Chondrocyte (in vitro differentiated cells): Measurements from ENCODE around the gene CMSS1. TPM values are rescaled to one million over a fixed set of nuclear protein-coding genes. Genes with fewer than 3 reads are reported as not detected.

ENCODE experiments used
- DNase-seq: peaks from one replicate; pipeline ENCODE4 v3.0.0; 2021; ENCODE audit warnings: mixed read lengths, low spot score
- H3K27ac Mint-ChIP-seq: one replicate; pipeline ENCODE4 v1.8.0; 2021; ENCODE audit warnings: mild to moderate bottlenecking, moderate library complexity, mixed read lengths; ENCODE audit not compliant: unreplicated experiment
- H3K27me3 Mint-ChIP-seq: 2 replicates; pipeline ENCODE4 v1.8.0; 2021; ENCODE audit warnings: low read depth, mixed read lengths
- H3K36me3 Mint-ChIP-seq: 2 replicates; pipeline ENCODE4 v1.8.0; 2021; ENCODE audit warnings: low read depth, mixed read lengths
- H3K4me1 Mint-ChIP-seq: 2 replicates; pipeline ENCODE4 v1.8.0; 2021; ENCODE audit warnings: low read depth, mild to moderate bottlenecking, mixed read lengths
- H3K4me3 Mint-ChIP-seq: one replicate; pipeline ENCODE4 v1.8.0; 2021; ENCODE audit warnings: mild to moderate bottlenecking, moderate library complexity, mixed read lengths; ENCODE audit not compliant: unreplicated experiment
- H3K9me3 Mint-ChIP-seq: 2 replicates; pipeline ENCODE4 v1.8.0; 2021; ENCODE audit warnings: low read depth, mixed read lengths
- CTCF ChIP-seq: fragments of 200-600 bp; sonication (generic); IDR thresholded peaks from 2 replicates; pipeline ENCODE4 v1.5.0; 2021; ENCODE audit warnings: antibody characterized with exemption, mild to moderate bottlenecking, moderate library complexity
- total RNA-seq: library from RNA; stranded (reverse); gene quantifications from 3 replicates; pipeline ENCODE4 v1.2.1, GENCODE V29; 2021

CMSS1 gene
- total RNA-seq, 1 donor from 2014 or later: 19.5 TPM

- no peak overlapping the region for H3K27ac Mint-ChIP-seq
- no peaks in the 10 kb centered on the region for H3K9me3 Mint-ChIP-seq
- no peaks in the 10 kb centered on the region for H3K36me3 Mint-ChIP-seq
- no peaks in the 10 kb centered on the region for H3K27me3 Mint-ChIP-seq
- no peak for TF ChIP-seq CTCF
- DNase-seq: no peak
- peaks cover 50% of the 10 kb centered on the region for H3K4me1 Mint-ChIP-seq
- no peak overlapping the region for H3K4me3 Mint-ChIP-seq
Measured at GRCh38 chr3:100111728-100112127, 294.1 kb downstream of the CMSS1 start.

GRCh38 chr3:100113723-100114412, 296.2 kb downstream of the CMSS1 start:
- peaks cover 28% of the 10 kb centered on the region for H3K4me1 Mint-ChIP-seq

GRCh38 chr3:100114413-100115030, 296.9 kb downstream of the CMSS1 start, which contains the start of gene FILIP1L:
Gene FILIP1L (minus strand): TSS chr3:100114501.
- no peak within 1 kb of the TSS for H3K4me3 Mint-ChIP-seq
- no peaks in the 10 kb centered on the region for H3K36me3 Mint-ChIP-seq
- peaks cover 27% of the 10 kb centered on the region for H3K4me1 Mint-ChIP-seq
- no peak for TF ChIP-seq CTCF
- H3K9me3 Mint-ChIP-seq: no peaks in the 10 kb centered on the region
- H3K27ac Mint-ChIP-seq: no peak within 1 kb of the TSS
- H3K27me3 Mint-ChIP-seq: no peaks in the 10 kb centered on the region
- no peak for DNase-seq

More at GRCh38 chr3:100113723-100114412, 296.2 kb downstream of the CMSS1 start:
- no peaks in the 10 kb centered on the region for H3K36me3 Mint-ChIP-seq
- no peak overlapping the region for H3K4me3 Mint-ChIP-seq
- no peak overlapping the region for H3K27ac Mint-ChIP-seq
- no peaks in the 10 kb centered on the region for H3K9me3 Mint-ChIP-seq
- H3K27me3 Mint-ChIP-seq: no peaks in the 10 kb centered on the region
- no peak for TF ChIP-seq CTCF
- no peak for DNase-seq

GRCh38 chr3:100117093-100117492, 299.4 kb downstream of the CMSS1 start:
- peaks cover 18% of the 10 kb centered on the region for H3K4me1 Mint-ChIP-seq
- no peak for DNase-seq
- H3K36me3 Mint-ChIP-seq: no peaks in the 10 kb centered on the region
- H3K9me3 Mint-ChIP-seq: no peaks in the 10 kb centered on the region
- H3K27ac Mint-ChIP-seq: no peak overlapping the region
- H3K27me3 Mint-ChIP-seq: no peaks in the 10 kb centered on the region
- no peak overlapping the region for H3K4me3 Mint-ChIP-seq
- no peak for TF ChIP-seq CTCF

GRCh38 chr3:100120012-100120411, 302.4 kb downstream of the CMSS1 start:
- no peak for TF ChIP-seq CTCF
- no peak overlapping the region for H3K4me3 Mint-ChIP-seq
- no peak overlapping the region for H3K27ac Mint-ChIP-seq
- H3K36me3 Mint-ChIP-seq: no peaks in the 10 kb centered on the region
- H3K9me3 Mint-ChIP-seq: no peaks in the 10 kb centered on the region
- H3K4me1 Mint-ChIP-seq: peaks cover 24% of the 10 kb centered on the region
- no peaks in the 10 kb centered on the region for H3K27me3 Mint-ChIP-seq
- no peak for DNase-seq
